SJCRH30 (cell line): ENCODE data around the gene SLC4A4. TPM values are rescaled to one million over a fixed set of nuclear protein-coding genes. Genes with fewer than 3 reads are reported as not detected.
A peak's percentile ranks its signal among the peaks of the same experiment; 100 is the strongest.

Experiments
- DNase-seq, 2 experiments: peaks; one replicate each; pipeline ENCODE4 v3.0.0-alpha.2; 2015 to 2020
- H3K27ac ChIP-seq: fragments of 250-450 bp; sonication (Bioruptor Pico); 2 replicates; pipeline ENCODE4 v1.5.1; 2020; ENCODE audit warnings: mild to moderate bottlenecking, moderate library complexity
- H3K27me3 ChIP-seq: fragments of 250-450 bp; sonication (Bioruptor Pico); 2 replicates; pipeline ENCODE4 v1.5.1; 2020; ENCODE audit warnings: mild to moderate bottlenecking, moderate library complexity
- H3K36me3 ChIP-seq: fragments of 250-450 bp; sonication (Bioruptor Pico); 2 replicates; pipeline ENCODE4 v1.5.1; 2020; ENCODE audit warnings: mild to moderate bottlenecking, moderate library complexity
- H3K4me1 ChIP-seq: fragments of 250-450 bp; sonication (Bioruptor Pico); 2 replicates; pipeline ENCODE4 v1.5.1; 2020; ENCODE audit warnings: mild to moderate bottlenecking, moderate library complexity
- H3K4me3 ChIP-seq: fragments of 250-450 bp; sonication (Bioruptor Pico); 2 replicates; pipeline ENCODE4 v1.5.1; 2020; ENCODE audit warnings: mild to moderate bottlenecking, moderate library complexity
- H3K9me3 ChIP-seq: fragments of 250-450 bp; sonication (Bioruptor Pico); replicated peaks from 2 replicates; pipeline ENCODE4 v1.5.1; 2020; ENCODE audit warnings: mild to moderate bottlenecking, moderate library complexity
- total RNA-seq: library from RNA; depleted of rRNA; stranded (reverse); fragments of >200 nt; shearing (Covaris generic); gene quantifications from 2 replicates; pipeline ENCODE4 v1.2.3, GENCODE V29; 2014

SLC4A4 gene
- total RNA-seq, 1 experiment from 2014 or later: 0.04 TPM

GRCh38 chr4:71545168-71545567, 206.3 kb downstream of the SLC4A4 start:
- no peaks in the 10 kb centered on the region for H3K4me1 ChIP-seq
- no peaks in the 10 kb centered on the region for H3K9me3 ChIP-seq
- no peak overlapping the region for H3K4me3 ChIP-seq
- H3K27ac ChIP-seq: no peak overlapping the region
- no peak for DNase-seq
- no peaks in the 10 kb centered on the region for H3K36me3 ChIP-seq
- no peaks in the 10 kb centered on the region for H3K27me3 ChIP-seq

- no peak for DNase-seq
- H3K4me1 ChIP-seq: no peaks in the 10 kb centered on the region
- H3K27ac ChIP-seq: no peak overlapping the region
These were observed 210.8 kb downstream of the SLC4A4 start for GRCh38 chr4:71549516-71550160.

GRCh38 chr4:71550220-71551165, 211.7 kb downstream of the SLC4A4 start:
- H3K27ac ChIP-seq: no peak overlapping the region
- no peak for DNase-seq
- H3K4me1 ChIP-seq: no peaks in the 10 kb centered on the region
- no peaks in the 10 kb centered on the region for H3K9me3 ChIP-seq
- H3K27me3 ChIP-seq: no peaks in the 10 kb centered on the region; the same call in 1 of the 2 replicates
- H3K36me3 ChIP-seq: no peaks in the 10 kb centered on the region
- H3K4me3 ChIP-seq: no peak overlapping the region

More at GRCh38 chr4:71549516-71550160, 210.8 kb downstream of the SLC4A4 start:
- Histone ChIP-seq H3K9me3 (no peaks in the 10 kb centered on the region), H3K27me3 (no peaks in the 10 kb centered on the region; the same call in 1 of the 2 replicates), H3K36me3 (no peaks in the 10 kb centered on the region), H3K4me3 (no peak overlapping the region)

- Histone ChIP-seq H3K27ac (no peak overlapping the region), H3K27me3 (no peaks in the 10 kb centered on the region; the same call in 1 of the 2 replicates), H3K9me3 (no peaks in the 10 kb centered on the region), H3K4me3 (no peak overlapping the region), H3K36me3 (no peaks in the 10 kb centered on the region), H3K4me1 (no peaks in the 10 kb centered on the region)
- DNase-seq: peak in 1 of 2 experiments; percentile 11
These were observed 214.8 kb downstream of the SLC4A4 start for GRCh38 chr4:71553605-71554004.

GRCh38 chr4:71554025-71554424, 215.2 kb downstream of the SLC4A4 start:
- Histone ChIP-seq H3K4me1 (no peaks in the 10 kb centered on the region), H3K9me3 (no peaks in the 10 kb centered on the region)

GRCh38 chr4:71558248-71558647, 219.4 kb downstream of the SLC4A4 start:
- Histone ChIP-seq H3K4me3 (no peak overlapping the region), H3K4me1 (no peaks in the 10 kb centered on the region), H3K27ac (no peak overlapping the region), H3K36me3 (no peaks in the 10 kb centered on the region), H3K27me3 (no peaks in the 10 kb centered on the region; the same call in 1 of the 2 replicates), H3K9me3 (no peaks in the 10 kb centered on the region)
- no peak for DNase-seq

More at GRCh38 chr4:71554025-71554424, 215.2 kb downstream of the SLC4A4 start:
- Histone ChIP-seq H3K4me3 (no peak overlapping the region), H3K27me3 (no peaks in the 10 kb centered on the region; the same call in 1 of the 2 replicates), H3K27ac (no peak overlapping the region), H3K36me3 (no peaks in the 10 kb centered on the region)
- DNase-seq: no peak

GRCh38 chr4:71559957-71560571, 221.2 kb downstream of the SLC4A4 start:
- Histone ChIP-seq H3K27ac (no peak overlapping the region), H3K4me3 (no peak overlapping the region), H3K27me3 (no peaks in the 10 kb centered on the region), H3K36me3 (no peaks in the 10 kb centered on the region), H3K9me3 (no peaks in the 10 kb centered on the region), H3K4me1 (no peaks in the 10 kb centered on the region)
- DNase-seq: no peak

- H3K4me3 ChIP-seq: no peak overlapping the region
- H3K9me3 ChIP-seq: no peaks in the 10 kb centered on the region
- no peaks in the 10 kb centered on the region for H3K36me3 ChIP-seq
- H3K4me1 ChIP-seq: no peaks in the 10 kb centered on the region
- H3K27ac ChIP-seq: no peak overlapping the region
- DNase-seq: no peak
- no peaks in the 10 kb centered on the region for H3K27me3 ChIP-seq
These were observed 226.0 kb downstream of the SLC4A4 start for GRCh38 chr4:71564775-71565174.

GRCh38 chr4:71566856-71567255, 228.0 kb downstream of the SLC4A4 start:
- H3K27ac ChIP-seq: no peak overlapping the region
- no peaks in the 10 kb centered on the region for H3K9me3 ChIP-seq
- no peaks in the 10 kb centered on the region for H3K4me1 ChIP-seq
- H3K4me3 ChIP-seq: no peak overlapping the region
- no peaks in the 10 kb centered on the region for H3K27me3 ChIP-seq
- H3K36me3 ChIP-seq: no peaks in the 10 kb centered on the region
- no peak for DNase-seq

GRCh38 chr4:71568131-71568530, 229.3 kb downstream of the SLC4A4 start:
- Histone ChIP-seq H3K4me1 (no peaks in the 10 kb centered on the region), H3K4me3 (no peak overlapping the region), H3K27me3 (no peaks in the 10 kb centered on the region), H3K36me3 (no peaks in the 10 kb centered on the region), H3K27ac (no peak overlapping the region), H3K9me3 (no peaks in the 10 kb centered on the region)
- no peak for DNase-seq

- Histone ChIP-seq H3K36me3 (no peaks in the 10 kb centered on the region), H3K27me3 (no peaks in the 10 kb centered on the region), H3K4me3 (no peak overlapping the region), H3K27ac (no peak overlapping the region), H3K9me3 (no peaks in the 10 kb centered on the region), H3K4me1 (no peaks in the 10 kb centered on the region)
- DNase-seq: no peak
These were observed 231.7 kb downstream of the SLC4A4 start for GRCh38 chr4:71570492-71570891.

GRCh38 chr4:71571346-71571745, 232.5 kb downstream of the SLC4A4 start:
- H3K36me3 ChIP-seq: no peaks in the 10 kb centered on the region

GRCh38 chr4:71583971-71584370, 245.2 kb downstream of the SLC4A4 start:
- Histone ChIP-seq H3K36me3 (no peaks in the 10 kb centered on the region), H3K4me1 (no peaks in the 10 kb centered on the region), H3K27me3 (no peaks in the 10 kb centered on the region), H3K27ac (no peak overlapping the region), H3K4me3 (no peak overlapping the region), H3K9me3 (no peaks in the 10 kb centered on the region)
- no peak for DNase-seq

More at GRCh38 chr4:71571346-71571745, 232.5 kb downstream of the SLC4A4 start:
- Histone ChIP-seq H3K27me3 (no peaks in the 10 kb centered on the region), H3K27ac (no peak overlapping the region), H3K4me3 (no peak overlapping the region), H3K4me1 (no peaks in the 10 kb centered on the region), H3K9me3 (no peaks in the 10 kb centered on the region)
- no peak for DNase-seq

GRCh38 chr4:71584585-71584984, 245.8 kb downstream of the SLC4A4 start:
- H3K4me1 ChIP-seq: no peaks in the 10 kb centered on the region
- H3K9me3 ChIP-seq: no peaks in the 10 kb centered on the region
- no peak overlapping the region for H3K4me3 ChIP-seq
- no peaks in the 10 kb centered on the region for H3K36me3 ChIP-seq
- no peak overlapping the region for H3K27ac ChIP-seq
- DNase-seq: no peak
- no peaks in the 10 kb centered on the region for H3K27me3 ChIP-seq
